Right atrium auricular region (tissue), 2 donors: Measurements from ENCODE around the gene SEC24B. TPM values are rescaled to one million over a fixed set of nuclear protein-coding genes. Genes with fewer than 3 reads are reported as not detected.
A peak's percentile ranks its signal among the peaks of the same experiment; 100 is the strongest.
"Not testable (repeated sequence)": the region's sequence is repeated elsewhere in the genome, so short reads cannot be mapped to it uniquely, and the experiment has no call there.

Source experiments
- DNase-seq: peaks from one replicate; pipeline ENCODE4 v3.0.0-alpha.2; 2019; ENCODE audit warnings: low spot score
- H3K27ac ChIP-seq, 2 donors: fragments of 200-600 bp; sonication (generic); 1 replicate in 1 of 2; 2 replicates in 1 of 2; pipeline ENCODE4 v1.5.1; 2016 to 2019
- H3K27me3 ChIP-seq, 2 donors: fragments of 200-600 bp; sonication (generic); one replicate each; pipeline versions ENCODE4 v1.5.1 to v1.6.0; 2017 to 2019
- H3K36me3 ChIP-seq: fragments of 200-600 bp; sonication (generic); one replicate; pipeline ENCODE4 v1.5.1; 2016
- H3K4me1 ChIP-seq, 2 donors: fragments of 200-600 bp; sonication (generic); one replicate each; pipeline versions ENCODE4 v1.5.1 to v1.6.0; 2017 to 2019
- H3K4me3 ChIP-seq, 2 donors: fragments of 200-600 bp; sonication (generic); 1 replicate in 1 of 2; 2 replicates in 1 of 2; pipeline ENCODE4 v1.5.1; 2017 to 2019; ENCODE audit warnings: mild to moderate bottlenecking in 1 of 2, moderate library complexity in 1 of 2
- H3K9me3 ChIP-seq, 2 donors: fragments of 200-600 bp; sonication (generic); one replicate each; pipeline ENCODE4 v1.5.1; 2019
- CTCF ChIP-seq, 2 donors: fragments of 200-600 bp; sonication (generic); IDR thresholded peaks; one replicate each; pipeline ENCODE4 v1.5.1; 2019; ENCODE audit warnings: antibody characterized with exemption in 2 of 2
- total RNA-seq, 2 donors: library from RNA; depleted of rRNA; stranded (reverse); fragments of >200 nt; gene quantifications; one replicate each; pipeline ENCODE4 v1.1.0, GENCODE V29; 2016

Gene SEC24B
- total RNA-seq, 2 donors from 2014 or later, result 26.3 to 27.4 TPM

DNA sequence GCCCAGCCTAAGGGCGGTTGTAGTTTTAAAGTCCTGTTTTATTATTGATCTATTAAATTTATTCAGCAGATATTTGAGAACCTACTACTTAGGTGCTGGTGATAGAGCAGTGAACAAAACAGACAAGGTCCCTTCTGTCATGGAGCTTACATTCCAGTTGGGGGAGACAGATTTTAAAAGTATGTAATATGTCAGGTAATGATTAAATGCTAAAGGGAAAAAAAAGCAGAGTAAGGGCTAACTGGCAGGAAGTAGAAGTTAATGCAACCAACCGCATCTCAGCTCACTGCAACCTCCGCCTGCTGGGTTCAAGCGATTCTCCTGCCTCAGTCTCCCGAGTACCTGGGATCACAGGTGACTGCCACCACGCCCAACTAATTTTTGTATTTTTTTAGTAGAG lies 118.6 kb downstream of the SEC24B start:
- no peaks in the 10 kb centered on the region for H3K27me3 ChIP-seq
- TF ChIP-seq CTCF (IDR thresholded peaks at IDR 0.05), result no peak
- no peak for DNase-seq

GRCh38 chr4:109553130-109553529 lies 119.5 kb downstream of the SEC24B start:
- Histone ChIP-seq H3K9me3 (no peaks in the 10 kb centered on the region), H3K36me3 (no peaks in the 10 kb centered on the region)

More for the DNA sequence above, 118.6 kb downstream of the SEC24B start:
- Histone ChIP-seq H3K9me3 (no peaks in the 10 kb centered on the region), H3K4me1 (no peaks in the 10 kb centered on the region), H3K27ac (no peak overlapping the region), H3K36me3 (no peaks in the 10 kb centered on the region), H3K4me3 (no peak overlapping the region)

GRCh38 chr4:109554971-109555370 lies 121.4 kb downstream of the SEC24B start:
- Histone ChIP-seq H3K4me3 (no peak overlapping the region), H3K27ac (no peak overlapping the region), H3K4me1 (peaks cover 0 to 8% of the 10 kb centered on the region in 2 donors), H3K27me3 (no peaks in the 10 kb centered on the region), H3K36me3 (no peaks in the 10 kb centered on the region), H3K9me3 (no peaks in the 10 kb centered on the region)
- DNase-seq, result no peak
- no peak for TF ChIP-seq CTCF (IDR thresholded peaks at IDR 0.05)

More at GRCh38 chr4:109553130-109553529, 119.5 kb downstream of the SEC24B start:
- no peak for TF ChIP-seq CTCF (IDR thresholded peaks at IDR 0.05)
- no peaks in the 10 kb centered on the region for H3K4me1 ChIP-seq
- no peak for DNase-seq
- H3K27me3 ChIP-seq, result no peaks in the 10 kb centered on the region
- no peak overlapping the region for H3K27ac ChIP-seq
- no peak overlapping the region for H3K4me3 ChIP-seq

- Histone ChIP-seq H3K9me3 (no peaks in the 10 kb centered on the region), H3K4me3 (no peak overlapping the region), H3K4me1 (peaks cover 0 to 24% of the 10 kb centered on the region in 2 donors), H3K36me3 (no peaks in the 10 kb centered on the region), H3K27ac (no peak overlapping the region), H3K27me3 (no peaks in the 10 kb centered on the region)
- DNase-seq, result no peak
- TF ChIP-seq CTCF (IDR thresholded peaks at IDR 0.05), result no peak
Observed at GRCh38 chr4:109557433-109557832, 123.8 kb downstream of the SEC24B start.

DNA sequence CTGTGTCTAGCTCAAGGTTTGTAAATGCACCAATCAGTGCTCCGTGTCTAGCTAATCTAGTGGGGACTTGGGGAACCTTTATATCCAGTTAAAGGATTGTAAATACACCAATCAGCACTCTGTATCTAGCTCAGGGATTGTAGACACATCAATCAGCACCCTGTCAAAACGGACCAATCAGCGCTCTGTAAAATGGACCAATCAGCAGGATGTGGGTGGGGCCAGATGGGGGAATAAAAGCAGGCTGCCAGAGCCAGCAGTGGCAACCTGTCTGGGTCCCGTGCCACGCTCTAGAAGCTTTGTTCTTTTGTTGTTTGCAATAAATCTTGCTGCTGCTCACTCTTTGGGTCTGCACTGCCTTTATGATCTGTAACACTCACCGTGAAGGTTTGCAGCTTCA lies 124.5 kb downstream of the SEC24B start:
- H3K4me3 ChIP-seq, DNase-seq, H3K9me3 ChIP-seq, H3K27ac ChIP-seq, H3K27me3 ChIP-seq, H3K36me3 ChIP-seq: not testable (repeated sequence)
- H3K4me1 ChIP-seq, result peaks cover 0 to 25% of the 10 kb centered on the region in 2 donors

DNA sequence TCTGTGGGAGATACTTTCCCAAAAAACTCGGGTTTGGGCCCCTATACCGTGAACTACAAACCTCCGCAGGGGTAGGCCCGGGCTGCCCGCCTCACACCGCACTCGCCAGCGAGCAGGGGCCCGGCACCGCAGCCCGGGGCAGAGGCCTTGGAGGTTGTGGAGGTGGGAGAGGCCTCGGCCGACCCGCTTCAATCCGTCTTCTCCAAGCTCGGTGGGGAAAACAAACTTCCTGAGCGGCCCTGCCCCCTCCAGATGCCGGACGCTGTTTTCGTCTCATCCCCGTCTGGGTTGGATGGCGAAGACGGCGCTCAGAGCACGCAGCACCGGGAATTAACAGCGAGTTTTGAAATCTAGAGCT lies 126.0 kb downstream of the SEC24B start:
- Histone ChIP-seq H3K27me3 (no peaks in the 10 kb centered on the region), H3K9me3 (no peaks in the 10 kb centered on the region), H3K27ac (peak overlapping the region; percentile 87 to 97), H3K4me1 (peaks cover 0 to 25% of the 10 kb centered on the region in 2 donors), H3K36me3 (no peaks in the 10 kb centered on the region), H3K4me3 (peak overlapping the region; percentile 77 to 90)
- no peak for TF ChIP-seq CTCF (IDR thresholded peaks at IDR 0.05)
- no peak for DNase-seq
